Esophagus squamous epithelium (tissue), 5 donors: ENCODE results near the gene CSNK1E. TPM values are rescaled to one million over a fixed set of nuclear protein-coding genes. Genes with fewer than 3 reads are reported as not detected.
A peak's percentile ranks its signal among the peaks of the same experiment; 100 is the strongest.

ENCODE experiments used
- DNase-seq: peaks from one replicate; lab custom pipeline; 2025; lab: John Stamatoyannopoulos, UW
- H3K27ac ChIP-seq, 4 donors: fragments of 200-600 bp; sonication (generic); one replicate each; pipeline ENCODE4 v1.5.1; 2016 to 2019; ENCODE audit warnings: mild to moderate bottlenecking in 1 of 4
- H3K27me3 ChIP-seq, 4 donors: fragments of 200-600 bp; sonication (generic); 1 replicate in 3 of 4; 2 replicates in 1 of 4; pipeline versions ENCODE4 v1.5.1 to v1.6.0; 2017 to 2021; ENCODE audit warnings: antibody characterized with exemption in 1 of 4
- H3K36me3 ChIP-seq, 3 donors: fragments of 200-600 bp; sonication (generic); one replicate each; pipeline ENCODE4 v1.5.1; 2016 to 2019
- H3K4me1 ChIP-seq, 3 donors: fragments of 200-600 bp; sonication (generic); one replicate each; pipeline ENCODE4 v1.5.1; 2017 to 2019
- H3K4me3 ChIP-seq, 4 donors: fragments of 200-600 bp; sonication (generic); 1 replicate in 3 of 4; 2 replicates in 1 of 4; pipeline ENCODE4 v1.5.1; 2016 to 2019; ENCODE audit warnings: mild to moderate bottlenecking in 2 of 4, moderate library complexity in 1 of 4
- H3K9me3 ChIP-seq, 3 donors: fragments of 200-600 bp; sonication (generic); one replicate each; pipeline ENCODE4 v1.5.1; 2016 to 2019
- POLR2A ChIP-seq, 4 donors: fragments of 450-650 bp; IDR thresholded peaks; one replicate each; pipeline ENCODE4 v1.6.1; 2017; ENCODE audit warnings: antibody characterized with exemption in 4 of 4, mild to moderate bottlenecking in 4 of 4, moderate library complexity in 3 of 4
- WGBS, 2 donors: methylation state at CpG; one replicate each; pipeline ENCODE4 v1.1.5; 2018; 5-methylcytosine and 5-hydroxymethylcytosine counted together
- intact Hi-C: fragments of 100-400 bp; cut with DNase I; formaldehyde crosslinking; loops from one replicate; pipeline ENCODE4 v1.15.0; 2022
- total RNA-seq, 4 donors: library from RNA; depleted of rRNA; stranded (reverse); fragments of >200 nt; gene quantifications; one replicate each; pipeline ENCODE4 v1.1.0, GENCODE V29; 2016
- TF ChIP-seq, protein P1 (sequence below), 6 experiments: fragments of 450-650 bp in 4 of 6; fragments of 200-600 bp in 2 of 6; sonication (generic) in 2 of 6; IDR thresholded peaks; one replicate each; pipeline ENCODE4 v1.5.1; 2016 to 2019; ENCODE audit warnings: antibody characterized with exemption in 6 of 6, mild to moderate bottlenecking in 4 of 6, moderate library complexity in 4 of 6
- donor health status: DM: yes; HTN: yes; CAD: no.

CSNK1E gene
- total RNA-seq, 4 donors from 2014 or later, result 40.8 to 94.4 (median 55.9) TPM

DNA sequence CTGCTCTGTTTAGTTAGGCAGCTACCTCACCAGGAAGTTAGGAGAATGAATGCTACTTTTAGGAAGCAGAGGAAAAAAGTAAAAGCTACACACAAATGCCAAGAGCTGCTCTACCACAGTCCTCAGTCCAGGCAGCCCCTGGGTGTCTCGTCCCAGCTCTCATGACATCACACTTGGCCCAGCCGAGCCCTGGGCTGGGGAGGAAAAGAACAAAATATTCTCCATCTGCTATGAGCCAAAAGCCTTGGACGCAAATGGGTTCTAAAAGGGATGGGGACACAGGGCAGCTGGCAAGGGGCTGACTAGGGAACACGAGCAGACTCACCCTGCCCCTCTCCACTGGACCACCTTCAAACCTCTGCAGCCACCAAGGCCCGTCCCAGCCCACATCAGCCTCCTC lies 70.5 kb downstream of the CSNK1E start:
- peak overlapping the region in 3 of 4 donors; percentile 67 to 83 (median 72) for H3K27ac ChIP-seq
- no peak for TF ChIP-seq POLR2A (IDR thresholded peaks at IDR 0.05)
- TF ChIP-seq, protein P1, sequence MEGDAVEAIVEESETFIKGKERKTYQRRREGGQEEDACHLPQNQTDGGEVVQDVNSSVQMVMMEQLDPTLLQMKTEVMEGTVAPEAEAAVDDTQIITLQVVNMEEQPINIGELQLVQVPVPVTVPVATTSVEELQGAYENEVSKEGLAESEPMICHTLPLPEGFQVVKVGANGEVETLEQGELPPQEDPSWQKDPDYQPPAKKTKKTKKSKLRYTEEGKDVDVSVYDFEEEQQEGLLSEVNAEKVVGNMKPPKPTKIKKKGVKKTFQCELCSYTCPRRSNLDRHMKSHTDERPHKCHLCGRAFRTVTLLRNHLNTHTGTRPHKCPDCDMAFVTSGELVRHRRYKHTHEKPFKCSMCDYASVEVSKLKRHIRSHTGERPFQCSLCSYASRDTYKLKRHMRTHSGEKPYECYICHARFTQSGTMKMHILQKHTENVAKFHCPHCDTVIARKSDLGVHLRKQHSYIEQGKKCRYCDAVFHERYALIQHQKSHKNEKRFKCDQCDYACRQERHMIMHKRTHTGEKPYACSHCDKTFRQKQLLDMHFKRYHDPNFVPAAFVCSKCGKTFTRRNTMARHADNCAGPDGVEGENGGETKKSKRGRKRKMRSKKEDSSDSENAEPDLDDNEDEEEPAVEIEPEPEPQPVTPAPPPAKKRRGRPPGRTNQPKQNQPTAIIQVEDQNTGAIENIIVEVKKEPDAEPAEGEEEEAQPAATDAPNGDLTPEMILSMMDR (IDR thresholded peaks at IDR 0.05), result no peak
- H3K9me3 ChIP-seq, result peaks cover 0 to 6% (median 0%) of the 10 kb centered on the region in 3 donors
- peaks cover 16 to 63% (median 18%) of the 10 kb centered on the region in 3 donors for H3K36me3 ChIP-seq
- DNase-seq, result no peak
- H3K4me3 ChIP-seq, result no peak overlapping the region
- no peaks in the 10 kb centered on the region for H3K27me3 ChIP-seq
- peaks cover 5 to 70% (median 33%) of the 10 kb centered on the region in 3 donors for H3K4me1 ChIP-seq
- 71 to 75% methylated on average over 5 of the region's 5 CpGs for WGBS, 2 donors
- intact Hi-C loops, result no loop called here

DNA sequence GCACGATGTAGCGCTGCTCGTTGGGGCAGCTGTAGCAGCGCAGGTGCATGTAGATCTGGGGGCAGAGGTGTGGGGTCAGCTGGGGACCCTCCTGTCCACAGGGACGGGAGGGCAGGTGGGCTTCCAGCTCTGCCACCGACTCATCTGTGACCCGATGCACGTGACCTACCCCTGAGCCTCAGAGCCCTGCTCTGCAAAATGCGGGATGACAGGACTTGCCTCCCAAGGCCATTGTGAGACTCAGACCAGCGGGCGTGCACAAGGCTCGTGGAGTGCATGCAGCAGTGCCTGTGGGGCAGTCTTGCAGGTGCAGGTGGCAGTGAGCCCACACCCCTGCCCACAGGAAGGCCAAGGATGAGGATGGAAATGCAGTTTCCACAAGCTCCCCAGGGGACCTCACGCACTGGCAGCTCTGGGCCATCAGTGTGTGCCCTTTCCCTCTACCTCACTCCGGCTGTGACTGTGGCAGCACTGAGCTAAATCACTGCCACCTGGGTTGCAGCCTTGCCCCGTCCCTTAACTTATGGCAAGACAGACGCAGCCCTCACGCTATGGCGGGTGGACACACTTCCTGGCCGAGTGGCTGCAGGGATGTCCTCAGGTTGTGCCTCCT lies 71.1 kb downstream of the CSNK1E start:
- peaks cover 8 to 69% (median 36%) of the 10 kb centered on the region in 3 donors for H3K4me1 ChIP-seq
- H3K4me3 ChIP-seq, result no peak overlapping the region
- 76 to 87% methylated on average over 6 to 15 of the region's 19 CpGs for WGBS, 2 donors
- H3K9me3 ChIP-seq, result peaks cover 0 to 6% (median 0%) of the 10 kb centered on the region in 3 donors
- TF ChIP-seq, protein P1 (IDR thresholded peaks at IDR 0.05), result no peak
- no peak for TF ChIP-seq POLR2A (IDR thresholded peaks at IDR 0.05)
- intact Hi-C loops, result no loop called here
- H3K36me3 ChIP-seq, result peaks cover 16 to 59% (median 18%) of the 10 kb centered on the region in 3 donors
- DNase-seq, result no peak
- peak overlapping the region in 3 of 4 donors; percentile 67 to 83 (median 72) for H3K27ac ChIP-seq
- H3K27me3 ChIP-seq, result no peaks in the 10 kb centered on the region

GRCh38 chr22:38244106-38244505 lies 73.1 kb downstream of the CSNK1E start:
- H3K4me3 ChIP-seq, result no peak overlapping the region
- H3K27me3 ChIP-seq, result no peaks in the 10 kb centered on the region
- peak overlapping the region in 2 of 4 donors; percentile 35 to 63 for H3K27ac ChIP-seq
- H3K9me3 ChIP-seq, result peaks cover 0 to under 1% (median 0%) of the 10 kb centered on the region in 3 donors
- peaks cover 16 to 52% (median 18%) of the 10 kb centered on the region in 3 donors for H3K36me3 ChIP-seq
- H3K4me1 ChIP-seq, result peaks cover 21 to 75% (median 50%) of the 10 kb centered on the region in 3 donors
- 42 to 60% methylated on average over 3 to 4 of the region's 4 CpGs for WGBS, 2 donors
- no peak for DNase-seq
- TF ChIP-seq, protein P1 (IDR thresholded peaks at IDR 0.05), result no peak
- TF ChIP-seq POLR2A (IDR thresholded peaks at IDR 0.05), result no peak
- intact Hi-C loops, result no loop called here

DNA sequence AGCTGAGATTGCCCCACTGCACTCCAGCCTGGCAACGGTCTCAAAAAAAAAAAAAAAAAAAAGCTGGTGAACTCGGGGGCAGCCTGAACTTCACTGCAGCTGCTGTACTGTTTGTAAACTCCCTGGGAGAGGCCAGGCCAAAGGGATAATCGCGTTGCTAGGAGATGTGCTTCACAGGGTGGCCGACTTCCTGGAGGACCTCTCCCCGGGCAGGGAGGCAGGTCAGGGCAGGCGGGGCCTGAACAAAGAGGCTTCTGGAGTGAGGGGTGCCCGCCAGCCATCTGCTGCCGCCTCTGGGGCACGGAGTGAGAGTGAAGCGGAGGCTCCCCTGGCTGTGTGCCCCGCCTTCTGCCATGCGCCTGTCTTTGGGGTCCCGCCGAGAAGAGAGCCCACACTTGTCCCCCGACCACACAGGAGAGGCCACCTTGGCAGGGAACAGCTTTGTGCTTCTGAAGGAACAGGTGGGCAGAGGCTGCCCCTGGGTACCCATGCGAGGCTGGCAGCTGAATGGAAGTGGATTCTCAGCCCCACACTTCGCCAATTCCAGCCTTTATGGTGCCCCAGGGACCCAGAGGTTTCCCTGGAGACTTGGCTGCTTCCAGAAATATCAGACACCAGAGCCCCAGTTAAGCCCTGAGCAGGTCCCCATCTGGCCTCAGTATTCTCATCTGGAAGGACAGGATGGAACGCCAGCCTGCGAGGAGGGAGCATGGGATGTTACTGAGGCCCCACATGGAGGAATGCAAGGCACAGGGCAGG lies 74.0 kb downstream of the CSNK1E start:
- TF ChIP-seq, protein P1 (IDR thresholded peaks at IDR 0.05), result no peak
- TF ChIP-seq POLR2A (IDR thresholded peaks at IDR 0.05), result no peak
- no peak overlapping the region for H3K4me3 ChIP-seq
- H3K4me1 ChIP-seq, result peaks cover 30 to 82% (median 60%) of the 10 kb centered on the region in 3 donors
- 33 to 66% methylated on average over 6 to 9 of the region's 20 CpGs for WGBS, 2 donors
- no peak for DNase-seq
- intact Hi-C loops, result no loop called here
- H3K36me3 ChIP-seq, result peaks cover 16 to 52% (median 18%) of the 10 kb centered on the region in 3 donors
- no peaks in the 10 kb centered on the region for H3K9me3 ChIP-seq
- H3K27ac ChIP-seq, result peak overlapping the region; percentile 35 to 66 (median 50)
- no peaks in the 10 kb centered on the region for H3K27me3 ChIP-seq
